GM18517 (cell line): ENCODE results near the gene SLC35G4.
"Not testable (repeated sequence)": the region's sequence is repeated elsewhere in the genome, so short reads cannot be mapped to it uniquely, and the experiment has no call there.

ENCODE experiments used
- ATAC-seq: cut with Tn5 transposase; IDR thresholded peaks from one replicate; pipeline ENCODE4 v1.9.1; 2021; ENCODE audit warnings: mild to moderate bottlenecking, moderate library complexity; ENCODE audit not compliant: unreplicated experiment

SLC35G4 gene

GRCh38 chr18:11609488-11609887 lies at the start of gene SLC35G4:
Gene SLC35G4 (plus strand): TSS chr18:11609596. CDS start chr18:11609596, 0 bp downstream.
- ATAC-seq, result not testable (repeated sequence)

GRCh38 chr18:11561293-11561692 lies 48.1 kb upstream of the SLC35G4 start:
- no peak for ATAC-seq

- no peak for ATAC-seq
Observed at GRCh38 chr18:11565716-11566115, 43.7 kb upstream of the SLC35G4 start.

- no peak for ATAC-seq
Observed at GRCh38 chr18:11566236-11566965, 43.0 kb upstream of the SLC35G4 start.

GRCh38 chr18:11567396-11567795 lies 42.0 kb upstream of the SLC35G4 start:
- ATAC-seq, result no peak

GRCh38 chr18:11570073-11570588 lies 39.3 kb upstream of the SLC35G4 start:
- ATAC-seq, result no peak

GRCh38 chr18:11570769-11571412 lies 38.5 kb upstream of the SLC35G4 start:
- no peak for ATAC-seq

GRCh38 chr18:11572201-11572600 lies 37.2 kb upstream of the SLC35G4 start:
- ATAC-seq, result no peak

GRCh38 chr18:11574545-11574944 lies 34.9 kb upstream of the SLC35G4 start:
- no peak for ATAC-seq

GRCh38 chr18:11577271-11578112 lies 31.9 kb upstream of the SLC35G4 start:
- no peak for ATAC-seq

- ATAC-seq, result no peak
Observed at GRCh38 chr18:11578799-11579198, 30.6 kb upstream of the SLC35G4 start.

GRCh38 chr18:11579916-11580315 lies 29.5 kb upstream of the SLC35G4 start:
- ATAC-seq, result no peak

- ATAC-seq, result no peak
Observed at GRCh38 chr18:11581286-11581685, 28.1 kb upstream of the SLC35G4 start.

GRCh38 chr18:11585596-11585995 lies 23.8 kb upstream of the SLC35G4 start:
- no peak for ATAC-seq

- ATAC-seq, result no peak
Observed at GRCh38 chr18:11586896-11587295, 22.5 kb upstream of the SLC35G4 start.

GRCh38 chr18:11587432-11587831 lies 22.0 kb upstream of the SLC35G4 start:
- no peak for ATAC-seq

- ATAC-seq, result no peak
Observed at GRCh38 chr18:11587846-11588245, 21.6 kb upstream of the SLC35G4 start.

GRCh38 chr18:11591957-11592356 lies 17.4 kb upstream of the SLC35G4 start:
- no peak for ATAC-seq

- ATAC-seq, result no peak
Observed at GRCh38 chr18:11600321-11600720, 9.1 kb upstream of the SLC35G4 start.

GRCh38 chr18:11607906-11608305 lies 1.5 kb upstream of the SLC35G4 start:
- no peak for ATAC-seq

- ATAC-seq, result not testable (repeated sequence)
Observed at GRCh38 chr18:11608618-11609017, 778 bp upstream of the SLC35G4 start.
